Endothelial cell of umbilical vein (primary cell): ENCODE measurements around the gene CDK6. TPM values are rescaled to one million over a fixed set of nuclear protein-coding genes. Genes with fewer than 3 reads are reported as not detected.

ENCODE experiments used
- BruUV-seq: library from RNA; stranded (reverse); fragments of 400-500 nt; replicated peaks from 2 replicates; lab custom pipeline; 2021; lab: Mats Ljungman, UMichigan
- CTCF ChIA-PET: fragments of 300-600, 350-600 bp; sonication (Branson Sonifier 250); formaldehyde crosslinking; loops from one replicate; lab custom pipeline; 2021; ENCODE audit warnings: antibody characterized with exemption, inconsistent platforms; lab: Charles Lee
- POLR2A ChIA-PET: fragments of 300-600, 350-600 bp; sonication (Branson Sonifier 250); formaldehyde crosslinking; loops from one replicate; lab custom pipeline; 2021; ENCODE audit warnings: antibody characterized with exemption, inconsistent platforms; lab: Charles Lee
- DNase-seq: peaks from one replicate; pipeline ENCODE4 v3.0.0-alpha.2; 2011; ENCODE audit warnings: low read depth, low spot score
- FAIRE-seq: peaks from 2 replicates; lab custom pipeline; 2011; peaks lifted over from hg19 to GRCh38; lab: Jason Lieb, UNC
- H2AFZ ChIP-seq: 2 replicates; pipeline ENCODE4 v1.6.0; 2012; ENCODE audit warnings: low read depth, low read length, control low read depth, inconsistent platforms
- H3K27ac ChIP-seq: 2 replicates; pipeline ENCODE4 v1.5.1; 2011; ENCODE audit warnings: low read depth, mild to moderate bottlenecking, control low read depth, low read length, moderate library complexity; ENCODE audit not compliant: insufficient read depth
- H3K27me3 ChIP-seq, 2 experiments: 2 replicates each; pipeline versions ENCODE4 v1.6.0 to v1.6.1; 2011; ENCODE audit warnings: low read length in 2 of 2, mixed read lengths in 1 of 2; ENCODE audit not compliant: control insufficient read depth in 2 of 2, insufficient read depth in 2 of 2
- H3K36me3 ChIP-seq, 2 experiments: 2 replicates in 1 of 2; 3 replicates in 1 of 2; pipeline ENCODE4 v1.5.1; 2011; ENCODE audit warnings: low read length in 2 of 2, mild to moderate bottlenecking in 1 of 2, moderate library complexity in 1 of 2; ENCODE audit not compliant: control insufficient read depth in 2 of 2, insufficient read depth in 2 of 2; ENCODE audit errors: extremely low read depth in 1 of 2
- H3K4me1 ChIP-seq: 3 replicates; pipeline ENCODE4 v1.5.1; 2011; ENCODE audit warnings: mild to moderate bottlenecking, low read length; ENCODE audit not compliant: control insufficient read depth, insufficient read depth; ENCODE audit errors: extremely low read depth
- H3K4me2 ChIP-seq: 2 replicates; pipeline ENCODE4 v1.6.1; 2011; ENCODE audit warnings: low read length, control low read depth, mixed read lengths; ENCODE audit not compliant: insufficient read depth
- H3K4me3 ChIP-seq, 3 experiments: fragments of 200-600 bp in 1 of 3; sonication (generic), shearing (Covaris generic) in 1 of 3; replicated peaks in 1 of 3; 2 replicates each; pipeline ENCODE4 v1.5.1; 2011 to 2016; ENCODE audit warnings: control low read depth in 3 of 3, low read length in 3 of 3, mild to moderate bottlenecking in 2 of 3, inconsistent platforms in 1 of 3, low read depth in 1 of 3, moderate library complexity in 1 of 3; ENCODE audit not compliant: insufficient read depth in 1 of 3
- H3K79me2 ChIP-seq: 2 replicates; pipeline ENCODE4 v1.6.0; 2012; ENCODE audit warnings: low read length, inconsistent platforms; ENCODE audit not compliant: control insufficient read depth, insufficient read depth
- H3K9ac ChIP-seq: replicated peaks from 2 replicates; pipeline ENCODE3; 2011; ENCODE audit warnings: low read length, control low read depth; ENCODE audit not compliant: insufficient read depth; ENCODE audit errors: extremely low read depth
- H3K9me1 ChIP-seq: replicated peaks from 3 replicates; pipeline ENCODE4 v1.6.0; 2011; ENCODE audit warnings: mild to moderate bottlenecking, low read length; ENCODE audit not compliant: control insufficient read depth, insufficient read depth; ENCODE audit errors: extremely low read depth
- H3K9me3 ChIP-seq: replicated peaks from 2 replicates; pipeline ENCODE4 v1.5.1; 2012; ENCODE audit warnings: low read length, inconsistent platforms; ENCODE audit not compliant: control insufficient read depth, insufficient read depth
- H4K20me1 ChIP-seq: replicated peaks from 2 replicates; pipeline ENCODE3; 2011; ENCODE audit warnings: mild to moderate bottlenecking, low read length; ENCODE audit not compliant: control insufficient read depth, insufficient read depth; ENCODE audit errors: extremely low read depth
- CTCF ChIP-seq, 2 donors: IDR thresholded peaks; 1 replicate in 1 of 2; 2 replicates in 1 of 2; pipeline ENCODE4 v1.5.1; 2011; ENCODE audit warnings: low read length in 2 of 2, mild to moderate bottlenecking in 2 of 2, moderate library complexity in 2 of 2, control low read depth in 1 of 2, inconsistent platforms in 1 of 2, low read depth in 1 of 2; ENCODE audit not compliant: insufficient read depth in 1 of 2; ENCODE audit errors: extremely low read depth in 1 of 2
- EZH2 ChIP-seq: IDR thresholded peaks from 2 replicates; pipeline ENCODE4 v1.6.1; 2012; ENCODE audit warnings: borderline replicate concordance, low read depth, mild to moderate bottlenecking, moderate library complexity, low read length, inconsistent platforms; ENCODE audit not compliant: severe bottlenecking
- FOS ChIP-seq: IDR thresholded peaks from 2 replicates; pipeline ENCODE4 v1.6.1; 2011; ENCODE audit warnings: mild to moderate bottlenecking, low read length, moderate library complexity, borderline replicate concordance; ENCODE audit not compliant: insufficient read depth
- GATA2 ChIP-seq: IDR thresholded peaks from 2 replicates; pipeline ENCODE4 v1.7.0; 2011; ENCODE audit warnings: low read depth, mild to moderate bottlenecking, moderate library complexity, mixed read lengths, low read length; ENCODE audit not compliant: insufficient read length, insufficient read depth
- JUN ChIP-seq: IDR thresholded peaks from 2 replicates; pipeline ENCODE4 v1.6.1; 2011; ENCODE audit warnings: borderline replicate concordance, low read depth; ENCODE audit not compliant: insufficient read length, insufficient read depth
- MAX ChIP-seq: IDR thresholded peaks from 2 replicates; pipeline ENCODE4 v1.6.1; 2011; ENCODE audit not compliant: insufficient read depth, insufficient read length
- MYC ChIP-seq: IDR thresholded peaks from one replicate; pipeline ENCODE4 v1.6.1; 2011; ENCODE audit warnings: mild to moderate bottlenecking, low read depth, low read length
- POLR2A ChIP-seq: IDR thresholded peaks from 2 replicates; pipeline ENCODE4 v1.6.1; 2012; ENCODE audit warnings: low read depth, mild to moderate bottlenecking, control low read depth, low read length
- POLR2AphosphoS5 ChIP-seq: IDR thresholded peaks from 2 replicates; pipeline ENCODE4 v1.6.1; 2012; ENCODE audit warnings: low read depth, mild to moderate bottlenecking, control low read depth, low read length, moderate library complexity; ENCODE audit not compliant: insufficient read depth
- dilution Hi-C: fragments of 300-500 bp; cut with MboI; formaldehyde crosslinking; loops from one replicate; pipeline ENCODE4 v1.15.0; 2019; ENCODE audit warnings: low sequenced_read_pairs; ENCODE audit not compliant: extremely low pct_ligation_motif_present
- intact Hi-C: fragments of 100-400 bp; cut with micrococcal nuclease; formaldehyde crosslinking; loops from one replicate; pipeline ENCODE4 v1.10.0; 2022
- polyA plus RNA-seq, 4 experiments: library from polyadenylated mRNA; depleted of rRNA in 3 of 4; stranded (reverse) in 3 of 4; unstranded in 1 of 4; fragments of >200 nt; gene quantifications; 2 replicates each; pipeline versions ENCODE4 v1.2.1 to v1.2.3, GENCODE V29; 2011 to 2012; ENCODE audit warnings: missing spikeins in 1 of 4
- total RNA-seq: library from RNA; stranded (reverse); gene quantifications from 2 replicates; pipeline ENCODE4 v1.2.3, GENCODE V29; 2021

CDK6 gene
- total and polyA plus RNA-seq, 2 donors (not counting 3 experiments of a cell fraction or from before 2014, with no cell fraction given), result 6.0 to 28.2 TPM

GRCh38 chr7:92748495-92748894 is 87.9 kb downstream of the CDK6 start:
- no peak overlapping the region for H2AFZ ChIP-seq
- no peak for DNase-seq
- intact Hi-C loops, result no loop called here
- no peak overlapping the region for H3K4me2 ChIP-seq
- no peaks in the 10 kb centered on the region for H3K27me3 ChIP-seq
- H3K9me1 ChIP-seq, result no peaks in the 10 kb centered on the region
- H3K79me2 ChIP-seq, result peaks cover 6% of the 10 kb centered on the region
- TF ChIP-seq JUN, result no peak
- no peak for TF ChIP-seq FOS
- no peak for TF ChIP-seq POLR2AphosphoS5
- TF ChIP-seq GATA2, result no peak
- no peak for TF ChIP-seq EZH2
- no peak for TF ChIP-seq POLR2A
- TF ChIP-seq MAX, result no peak
- TF ChIP-seq MYC, result no peak
- TF ChIP-seq CTCF (IDR thresholded peaks at IDR 0.05; ENCODE audit: extremely low read depth in 1 of 2, insufficient read depth in 1 of 2, low read depth in 1 of 2, low read length in 2 of 2), result no peak
- ChIA-PET CTCF (no interaction called here), POLR2A (no interaction called here)
- H3K27ac ChIP-seq, result no peak overlapping the region
- peaks cover 19% of the 10 kb centered on the region for H3K4me1 ChIP-seq
- H3K36me3 ChIP-seq, result no peaks in the 10 kb centered on the region
- no peak overlapping the region for H3K4me3 ChIP-seq
- no TSS peak for BruUV-seq
- dilution Hi-C loops, result no loop called here
- FAIRE-seq, result no peak
- no peak overlapping the region for H3K9ac ChIP-seq
- H3K9me3 ChIP-seq, result no peaks in the 10 kb centered on the region
- no peaks in the 10 kb centered on the region for H4K20me1 ChIP-seq
